SK-N-SH (cell line): Measurements from ENCODE around the gene PMS2. TPM values are rescaled to one million over a fixed set of nuclear protein-coding genes. Genes with fewer than 3 reads are reported as not detected.
"Not testable (repeated sequence)": the region's sequence is repeated elsewhere in the genome, so short reads cannot be mapped to it uniquely, and the experiment has no call there.

Source experiments
- CTCF ChIA-PET: fragments of 300-600, 350-600 bp; formaldehyde crosslinking; extraction: SDS; loops from one replicate; lab custom pipeline; 2021; lab: Yijun Ruan, JAX
- POLR2A ChIA-PET: fragments of 350-600 bp; sonication (Branson Sonifier 250); formaldehyde crosslinking; extraction: SDS; loops from one replicate; lab custom pipeline; 2020; ENCODE audit warnings: antibody characterized with exemption, inconsistent platforms; lab: Yijun Ruan, JAX
- DNase-seq: peaks from one replicate; pipeline ENCODE4 v3.0.0; 2012
- H2AFZ ChIP-seq: fragments of 200-600 bp; sonication (generic); 2 replicates; pipeline ENCODE4 v1.8.1; 2016; ENCODE audit warnings: antibody characterized with exemption, mild to moderate bottlenecking, low read depth
- H3F3A ChIP-seq: fragments of 200-600 bp; sonication (generic); replicated peaks from 2 replicates; pipeline ENCODE3; 2016; ENCODE audit warnings: antibody characterized with exemption, mild to moderate bottlenecking; ENCODE audit not compliant: insufficient read depth
- H3K27ac ChIP-seq, 2 experiments: fragments of 200-500 bp in 1 of 2; fragments of 200-600 bp in 1 of 2; sonication (Bioruptor generic) in 1 of 2; sonication (generic), shearing (Covaris generic) in 1 of 2; 2 replicates each; pipeline versions ENCODE4 v1.5.1 to v1.6.1; 2014 to 2016; ENCODE audit warnings: low read depth in 2 of 2, inconsistent platforms in 1 of 2, low read length in 1 of 2, mild to moderate bottlenecking in 1 of 2, mixed read lengths in 1 of 2
- H3K27me3 ChIP-seq: fragments of 200-600 bp; sonication (generic), shearing (Covaris generic); 2 replicates; pipeline ENCODE4 v1.6.1; 2016; ENCODE audit warnings: mixed run types; ENCODE audit not compliant: insufficient read depth
- H3K36me3 ChIP-seq, 2 experiments: fragments of 200-500 bp in 1 of 2; fragments of 200-600 bp in 1 of 2; sonication (Bioruptor generic) in 1 of 2; sonication (generic) in 1 of 2; replicated peaks in 1 of 2; 2 replicates each; pipeline versions ENCODE3 to v1.5.1; 2014 to 2016; ENCODE audit warnings: low read length in 1 of 2, mild to moderate bottlenecking in 1 of 2; ENCODE audit not compliant: insufficient read depth in 2 of 2, control insufficient read depth in 1 of 2
- H3K4me1 ChIP-seq, 2 experiments: fragments of 200-500 bp in 1 of 2; fragments of 200-600 bp in 1 of 2; sonication (Bioruptor generic) in 1 of 2; sonication (generic), shearing (Covaris generic) in 1 of 2; 2 replicates each; pipeline versions ENCODE4 v1.5.1 to v1.6.1; 2014 to 2016; ENCODE audit warnings: low read depth in 1 of 2, low read length in 1 of 2, mixed run types in 1 of 2; ENCODE audit not compliant: insufficient read depth in 2 of 2, control insufficient read depth in 1 of 2
- H3K4me2 ChIP-seq: fragments of 200-600 bp; sonication (generic), shearing (Covaris generic); 2 replicates; pipeline ENCODE4 v1.6.1; 2017; ENCODE audit warnings: mixed run types
- H3K4me3 ChIP-seq, 2 experiments: fragments of 200-500 bp in 1 of 2; fragments of 200-600 bp in 1 of 2; sonication (Bioruptor generic) in 1 of 2; sonication (generic), shearing (Covaris generic) in 1 of 2; 2 replicates each; pipeline versions ENCODE4 v1.5.1 to v1.8.1; 2014 to 2016; ENCODE audit warnings: low read depth in 2 of 2, inconsistent platforms in 1 of 2, low read length in 1 of 2, mild to moderate bottlenecking in 1 of 2, mixed read lengths in 1 of 2, moderate library complexity in 1 of 2
- H3K79me2 ChIP-seq: fragments of 200-600 bp; sonication (generic); 2 replicates; pipeline ENCODE4 v1.8.1; 2017; ENCODE audit warnings: mild to moderate bottlenecking; ENCODE audit not compliant: insufficient read depth
- H3K9ac ChIP-seq: fragments of 200-600 bp; sonication (generic); 2 replicates; pipeline ENCODE4 v1.6.1; 2017; ENCODE audit warnings: mixed run types
- H3K9me2 ChIP-seq: fragments of 200-600 bp; sonication (generic); 2 replicates; pipeline ENCODE4 v1.6.1; 2017; ENCODE audit warnings: mixed run types
- H3K9me3 ChIP-seq: fragments of 200-600 bp; sonication (generic); 2 replicates; pipeline ENCODE4 v1.6.1; 2017; ENCODE audit warnings: mixed run types, mild to moderate bottlenecking, moderate library complexity
- H4K20me1 ChIP-seq: fragments of 200-600 bp; sonication (generic); 2 replicates; pipeline ENCODE4 v1.6.1; 2017; ENCODE audit warnings: mild to moderate bottlenecking, mixed run types; ENCODE audit not compliant: insufficient read depth
- WGBS: methylation state at CpG from one replicate; pipeline ENCODE4 v1.1.6; 2017; ENCODE audit warnings: low lambda C conversion rate; 5-methylcytosine and 5-hydroxymethylcytosine counted together
- polyA plus RNA-seq, 3 experiments: library from polyadenylated mRNA; depleted of rRNA; stranded (reverse); fragments of >200 nt; gene quantifications; 2 replicates each; pipeline ENCODE4 v1.2.3, GENCODE V29; 2012

The PMS2 gene
- polyA plus RNA-seq, 1 of the 3 experiments (the other 2 are of a cell fraction), result 9.6 TPM

- 100% methylated on average over 3 of the region's 13 CpGs for WGBS
Measured at GRCh38 chr7:5931905-5932644, 76.8 kb downstream of the PMS2 start.

GRCh38 chr7:5931250-5931649 lies 77.6 kb downstream of the PMS2 start:
- H3K4me3 ChIP-seq, H3K9me3 ChIP-seq, H3K9me2 ChIP-seq, H3K4me2 ChIP-seq, H3K27me3 ChIP-seq, H3K9ac ChIP-seq, H3K79me2 ChIP-seq, H3K4me1 ChIP-seq, CTCF ChIA-PET, H3F3A ChIP-seq, POLR2A ChIA-PET, H2AFZ ChIP-seq, H4K20me1 ChIP-seq, H3K27ac ChIP-seq, H3K36me3 ChIP-seq: not testable (repeated sequence)
- WGBS, result 96% methylated on average over 14 of the region's 14 CpGs
- DNase-seq, result peak; percentile 5

More at GRCh38 chr7:5931905-5932644, 76.8 kb downstream of the PMS2 start:
- H4K20me1 ChIP-seq, H3K9me2 ChIP-seq, H3K4me1 ChIP-seq, H2AFZ ChIP-seq, POLR2A ChIA-PET, H3K27me3 ChIP-seq, H3K9me3 ChIP-seq, H3K79me2 ChIP-seq, H3K4me3 ChIP-seq, CTCF ChIA-PET, H3K27ac ChIP-seq, H3K9ac ChIP-seq, H3K36me3 ChIP-seq, DNase-seq, H3F3A ChIP-seq, H3K4me2 ChIP-seq: not testable (repeated sequence)

- H3F3A ChIP-seq, H3K9me2 ChIP-seq, H3K36me3 ChIP-seq, H3K79me2 ChIP-seq, CTCF ChIA-PET, H3K27me3 ChIP-seq, H3K9ac ChIP-seq, POLR2A ChIA-PET, H3K4me3 ChIP-seq, H2AFZ ChIP-seq, H3K27ac ChIP-seq, H3K9me3 ChIP-seq, H3K4me2 ChIP-seq, H4K20me1 ChIP-seq, H3K4me1 ChIP-seq, DNase-seq: not testable (repeated sequence)
- no CpG with 5 or more reads among the region's 10 CpGs for WGBS
Measured at GRCh38 chr7:5930290-5930689, 78.6 kb downstream of the PMS2 start.

- H3K36me3 ChIP-seq, H3K9me2 ChIP-seq, H4K20me1 ChIP-seq, POLR2A ChIA-PET, H3K4me2 ChIP-seq, H3K9me3 ChIP-seq, H3K27me3 ChIP-seq, DNase-seq, CTCF ChIA-PET, H2AFZ ChIP-seq, H3K79me2 ChIP-seq, H3K9ac ChIP-seq, H3K4me3 ChIP-seq, H3F3A ChIP-seq, H3K27ac ChIP-seq, H3K4me1 ChIP-seq: not testable (repeated sequence)
- no CpG with 5 or more reads among the region's 13 CpGs for WGBS
Measured at GRCh38 chr7:5926263-5926870, 82.5 kb downstream of the PMS2 start.

GRCh38 chr7:5924630-5925029 lies 84.2 kb downstream of the PMS2 start:
- WGBS, result no CpG with 5 or more reads among the region's 12 CpGs
- not testable (repeated sequence) for H3K36me3 ChIP-seq

GRCh38 chr7:5924180-5924579 lies 84.7 kb downstream of the PMS2 start:
- POLR2A ChIA-PET, CTCF ChIA-PET, H3K27me3 ChIP-seq, H3K9me2 ChIP-seq, H3K79me2 ChIP-seq, H3K4me1 ChIP-seq, H2AFZ ChIP-seq, H3K4me2 ChIP-seq, H3F3A ChIP-seq, H3K36me3 ChIP-seq, DNase-seq, H3K4me3 ChIP-seq, H3K9ac ChIP-seq, H3K27ac ChIP-seq, H4K20me1 ChIP-seq, H3K9me3 ChIP-seq: not testable (repeated sequence)
- WGBS, result no CpG with 5 or more reads among the region's 2 CpGs

More at GRCh38 chr7:5924630-5925029, 84.2 kb downstream of the PMS2 start:
- DNase-seq, H3K4me2 ChIP-seq, H3F3A ChIP-seq, H3K9me3 ChIP-seq, H4K20me1 ChIP-seq, CTCF ChIA-PET, H3K9ac ChIP-seq, H3K4me3 ChIP-seq, POLR2A ChIA-PET, H3K9me2 ChIP-seq, H3K4me1 ChIP-seq, H3K27me3 ChIP-seq, H2AFZ ChIP-seq, H3K79me2 ChIP-seq, H3K27ac ChIP-seq: not testable (repeated sequence)
